Neural progenitor cell (in vitro differentiated cells): ENCODE measurements around the gene CACHD1. TPM values are rescaled to one million over a fixed set of nuclear protein-coding genes. Genes with fewer than 3 reads are reported as not detected.
A peak's percentile ranks its signal among the peaks of the same experiment; 100 is the strongest.

Experiments
- DNase-seq: peaks from one replicate; pipeline ENCODE4 v3.0.0-alpha.2; 2016; ENCODE audit warnings: low spot score
- H2AFZ ChIP-seq: fragments of 200-600 bp; sonication (generic); replicated peaks from 2 replicates; pipeline ENCODE4 v1.6.1; 2016; ENCODE audit warnings: antibody characterized with exemption
- H3F3A ChIP-seq: fragments of 200-600 bp; sonication (generic); 2 replicates; pipeline ENCODE4 v1.6.1; 2016; ENCODE audit warnings: antibody characterized with exemption, low read depth
- H3K27ac ChIP-seq: fragments of 200-600 bp; sonication (generic); 2 replicates; pipeline ENCODE4 v1.5.1; 2016; ENCODE audit warnings: mild to moderate bottlenecking
- H3K27me3 ChIP-seq: fragments of 200-600 bp; sonication (generic); 2 replicates; pipeline ENCODE4 v1.6.1; 2016; ENCODE audit warnings: mild to moderate bottlenecking, moderate library complexity
- H3K36me3 ChIP-seq: fragments of 200-600 bp; sonication (generic); 2 replicates; pipeline ENCODE4 v1.5.1; 2016
- H3K4me1 ChIP-seq: fragments of 200-600 bp; sonication (generic); 2 replicates; pipeline ENCODE4 v1.6.1; 2016; ENCODE audit warnings: mixed run types
- H3K4me2 ChIP-seq: fragments of 200-600 bp; sonication (generic); 2 replicates; pipeline ENCODE4 v1.6.1; 2016
- H3K4me3 ChIP-seq: fragments of 200-600 bp; sonication (generic); 2 replicates; pipeline ENCODE4 v1.5.1; 2016
- H3K79me2 ChIP-seq: fragments of 200-600 bp; sonication (generic); 2 replicates; pipeline ENCODE4 v1.6.1; 2016; ENCODE audit warnings: low read depth
- H3K9ac ChIP-seq: fragments of 200-600 bp; sonication (generic); 2 replicates; pipeline ENCODE4 v1.6.1; 2016
- H3K9me3 ChIP-seq: fragments of 200-600 bp; sonication (generic); 2 replicates; pipeline ENCODE4 v1.5.1; 2016; ENCODE audit warnings: low read depth
- H4K20me1 ChIP-seq: fragments of 200-600 bp; sonication (generic); 2 replicates; pipeline ENCODE4 v1.6.1; 2016; ENCODE audit warnings: low read depth
- H3K27ac Mint-ChIP-seq: 3 replicates; pipeline ENCODE4 v1.8.0; 2021; ENCODE audit warnings: mixed read lengths
- H3K27me3 Mint-ChIP-seq: 2 replicates; pipeline ENCODE4 v1.8.0; 2022; ENCODE audit warnings: low read depth, mild to moderate bottlenecking, inconsistent platforms, moderate library complexity, mixed read lengths; ENCODE audit not compliant: insufficient read depth
- H3K36me3 Mint-ChIP-seq: 3 replicates; pipeline ENCODE4 v1.8.0; 2021; ENCODE audit warnings: mixed read lengths
- H3K4me1 Mint-ChIP-seq: 3 replicates; pipeline ENCODE4 v1.8.0; 2021; ENCODE audit warnings: mixed read lengths
- H3K4me3 Mint-ChIP-seq: 3 replicates; pipeline ENCODE4 v1.8.0; 2021; ENCODE audit warnings: mild to moderate bottlenecking, moderate library complexity, mixed read lengths
- H3K9me3 Mint-ChIP-seq: 3 replicates; pipeline ENCODE4 v1.8.0; 2020; ENCODE audit warnings: mixed read lengths
- EZH2 ChIP-seq: fragments of 200-600 bp; sonication (generic); IDR thresholded peaks from 2 replicates; pipeline ENCODE4 v1.6.1; 2017; ENCODE audit warnings: antibody characterized with exemption, mild to moderate bottlenecking, moderate library complexity
- EZH2phosphoT487 ChIP-seq: fragments of 200-600 bp; sonication (generic); IDR thresholded peaks from 2 replicates; pipeline ENCODE4 v1.6.1; 2017; ENCODE audit warnings: antibody characterized with exemption
- total RNA-seq: library from RNA; depleted of rRNA; stranded (reverse); fragments of >200 nt; gene quantifications from 2 replicates; pipeline ENCODE4 v1.2.3, GENCODE V29; 2015; ENCODE audit warnings: low replicate concordance
- TF ChIP-seq, protein P1 (sequence below): fragments of 200-600 bp; sonication (generic); IDR thresholded peaks from 2 replicates; pipeline ENCODE4 v1.5.1; 2017; ENCODE audit warnings: antibody characterized with exemption, mild to moderate bottlenecking

CACHD1 gene
- total RNA-seq, 1 donor from 2014 or later = 61.0 TPM

DNA sequence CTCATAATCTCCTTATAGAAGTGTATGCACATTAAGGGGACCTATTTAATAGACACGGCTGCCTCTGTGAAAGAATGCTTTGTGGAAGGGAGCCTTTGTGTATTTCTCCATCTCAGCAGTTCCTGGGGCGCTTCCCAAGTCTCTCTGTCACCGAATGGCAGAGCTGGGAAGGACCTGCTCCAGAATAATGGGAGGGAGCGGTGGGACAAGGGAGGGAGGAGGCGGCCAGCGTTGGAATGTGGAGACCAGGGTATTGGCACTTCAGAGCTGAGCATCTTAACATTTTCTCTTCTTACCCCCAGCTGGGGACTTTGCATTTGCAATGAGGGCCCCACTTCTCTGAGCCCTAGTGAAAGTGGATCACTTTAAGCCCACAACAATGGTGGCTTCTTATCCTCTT lies 23.9 kb downstream of the CACHD1 start:
- peak overlapping the region; percentile 82 for H3K4me2 ChIP-seq
- peaks cover 79% of the 10 kb centered on the region for H3K4me1 ChIP-seq
- Mint-ChIP-seq H3K4me3 (peak overlapping the region; percentile 76), H3K36me3 (peaks cover 4% of the 10 kb centered on the region), H3K27me3 (peaks cover 2% of the 10 kb centered on the region), H3K4me1 (peaks cover 88% of the 10 kb centered on the region), H3K27ac (peak overlapping the region; percentile 98), H3K9me3 (no peaks in the 10 kb centered on the region)
- peak overlapping the region; percentile 33 for H3K4me3 ChIP-seq
- peaks cover 52% of the 10 kb centered on the region for H4K20me1 ChIP-seq
- no peak overlapping the region for H2AFZ ChIP-seq
- H3K79me2 ChIP-seq = peaks cover 83% of the 10 kb centered on the region
- TF ChIP-seq, protein P1, sequence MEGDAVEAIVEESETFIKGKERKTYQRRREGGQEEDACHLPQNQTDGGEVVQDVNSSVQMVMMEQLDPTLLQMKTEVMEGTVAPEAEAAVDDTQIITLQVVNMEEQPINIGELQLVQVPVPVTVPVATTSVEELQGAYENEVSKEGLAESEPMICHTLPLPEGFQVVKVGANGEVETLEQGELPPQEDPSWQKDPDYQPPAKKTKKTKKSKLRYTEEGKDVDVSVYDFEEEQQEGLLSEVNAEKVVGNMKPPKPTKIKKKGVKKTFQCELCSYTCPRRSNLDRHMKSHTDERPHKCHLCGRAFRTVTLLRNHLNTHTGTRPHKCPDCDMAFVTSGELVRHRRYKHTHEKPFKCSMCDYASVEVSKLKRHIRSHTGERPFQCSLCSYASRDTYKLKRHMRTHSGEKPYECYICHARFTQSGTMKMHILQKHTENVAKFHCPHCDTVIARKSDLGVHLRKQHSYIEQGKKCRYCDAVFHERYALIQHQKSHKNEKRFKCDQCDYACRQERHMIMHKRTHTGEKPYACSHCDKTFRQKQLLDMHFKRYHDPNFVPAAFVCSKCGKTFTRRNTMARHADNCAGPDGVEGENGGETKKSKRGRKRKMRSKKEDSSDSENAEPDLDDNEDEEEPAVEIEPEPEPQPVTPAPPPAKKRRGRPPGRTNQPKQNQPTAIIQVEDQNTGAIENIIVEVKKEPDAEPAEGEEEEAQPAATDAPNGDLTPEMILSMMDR = no peak
- TF ChIP-seq EZH2phosphoT487 (peak; percentile 99), EZH2 (no peak)
- H3K27ac ChIP-seq = peak overlapping the region; percentile 85
- H3K36me3 ChIP-seq = no peaks in the 10 kb centered on the region
- peaks cover 80% of the 10 kb centered on the region for H3F3A ChIP-seq
- H3K9me3 ChIP-seq = no peaks in the 10 kb centered on the region
- H3K27me3 ChIP-seq = peaks cover 20% of the 10 kb centered on the region
- peak; percentile 97 for DNase-seq
- no peak overlapping the region for H3K9ac ChIP-seq

DNA sequence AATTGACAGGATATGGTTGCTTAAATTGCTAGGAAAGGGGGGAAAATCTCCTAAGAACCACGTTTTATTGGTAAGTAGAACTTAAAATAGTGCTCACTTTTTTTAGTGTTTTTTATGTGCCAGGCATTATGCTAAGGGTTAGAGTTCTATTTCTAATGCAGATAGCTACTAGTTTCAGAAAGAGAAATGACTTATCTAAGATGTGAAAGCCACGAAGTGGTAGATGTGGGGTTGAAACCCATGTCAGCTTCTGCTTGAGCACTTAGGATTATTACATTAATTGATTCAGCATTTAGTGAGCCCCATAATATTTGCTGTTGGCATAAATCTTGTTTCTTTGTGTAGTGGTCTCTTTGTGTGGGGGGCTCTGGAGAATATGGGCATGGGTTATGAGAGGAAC lies 24.7 kb downstream of the CACHD1 start:
- Mint-ChIP-seq H3K36me3 (peaks cover 10% of the 10 kb centered on the region), H3K27me3 (peaks cover 2% of the 10 kb centered on the region), H3K9me3 (no peaks in the 10 kb centered on the region), H3K27ac (peak overlapping the region; percentile 98), H3K4me1 (peaks cover 88% of the 10 kb centered on the region), H3K4me3 (peak overlapping the region; percentile 62)
- no peak overlapping the region for H3K9ac ChIP-seq
- no peak overlapping the region for H2AFZ ChIP-seq
- H3K27me3 ChIP-seq = peaks cover 20% of the 10 kb centered on the region
- H3K4me3 ChIP-seq = peak overlapping the region; percentile 33
- H3K79me2 ChIP-seq = peaks cover 83% of the 10 kb centered on the region
- no peak for DNase-seq
- peak overlapping the region; percentile 82 for H3K4me2 ChIP-seq
- peaks cover 48% of the 10 kb centered on the region for H4K20me1 ChIP-seq
- peaks cover 71% of the 10 kb centered on the region for H3F3A ChIP-seq
- H3K36me3 ChIP-seq = no peaks in the 10 kb centered on the region
- peaks cover 72% of the 10 kb centered on the region for H3K4me1 ChIP-seq
- H3K27ac ChIP-seq = peak overlapping the region; percentile 86
- TF ChIP-seq, protein P1 = no peak
- TF ChIP-seq EZH2 (no peak), EZH2phosphoT487 (no peak)
- H3K9me3 ChIP-seq = no peaks in the 10 kb centered on the region

DNA sequence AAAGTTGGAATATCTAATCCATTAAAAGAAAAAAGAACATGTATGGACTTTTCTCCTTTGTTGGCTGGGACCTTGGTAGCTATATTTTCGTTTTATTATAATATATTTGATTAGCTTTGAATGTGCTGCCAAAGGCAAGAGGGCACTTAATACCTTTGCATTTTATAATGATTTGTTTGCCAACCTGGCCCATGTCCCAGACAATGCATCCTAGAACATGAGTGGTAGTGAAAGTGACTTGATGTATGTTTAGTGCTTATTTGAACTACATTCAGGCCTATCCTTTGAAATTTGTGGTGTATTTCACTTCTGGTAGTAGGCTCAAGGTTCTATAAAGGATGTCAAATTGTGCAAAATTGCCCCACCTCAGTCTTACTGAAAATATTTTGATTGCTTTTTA lies 25.9 kb downstream of the CACHD1 start:
- Mint-ChIP-seq H3K27me3 (peaks cover 2% of the 10 kb centered on the region), H3K9me3 (no peaks in the 10 kb centered on the region), H3K36me3 (peaks cover 14% of the 10 kb centered on the region), H3K27ac (peak overlapping the region; percentile 98), H3K4me1 (peaks cover 85% of the 10 kb centered on the region), H3K4me3 (peak overlapping the region; percentile 43)
- H3K27me3 ChIP-seq = peaks cover 20% of the 10 kb centered on the region
- TF ChIP-seq, protein P1 = no peak
- TF ChIP-seq EZH2phosphoT487 (no peak), EZH2 (no peak)
- peaks cover 61% of the 10 kb centered on the region for H3F3A ChIP-seq
- peaks cover 42% of the 10 kb centered on the region for H4K20me1 ChIP-seq
- no peak for DNase-seq
- no peak overlapping the region for H3K27ac ChIP-seq
- no peaks in the 10 kb centered on the region for H3K36me3 ChIP-seq
- H3K9ac ChIP-seq = no peak overlapping the region
- peaks cover 82% of the 10 kb centered on the region for H3K79me2 ChIP-seq
- no peak overlapping the region for H2AFZ ChIP-seq
- H3K4me1 ChIP-seq = peaks cover 61% of the 10 kb centered on the region
- H3K4me3 ChIP-seq = no peak overlapping the region
- H3K4me2 ChIP-seq = peak overlapping the region; percentile 82
- H3K9me3 ChIP-seq = no peaks in the 10 kb centered on the region
